NB4 (cell line): Measurements from ENCODE around the gene POLQ.

ENCODE experiments used
- POLR2A ChIP-seq: IDR thresholded peaks from 2 replicates; pipeline ENCODE4 v1.6.1; 2011; ENCODE audit warnings: mild to moderate bottlenecking; ENCODE audit not compliant: insufficient read length; ENCODE audit errors: extremely low read depth
- TF ChIP-seq, protein P1 (sequence below): IDR thresholded peaks from one replicate; pipeline ENCODE4 v1.5.1; 2012; ENCODE audit warnings: low read depth, low read length
- TF ChIP-seq, protein P2 (sequence below): IDR thresholded peaks from 2 replicates; pipeline ENCODE4 v1.6.1; 2011; ENCODE audit warnings: low read depth, low read length

DNA sequence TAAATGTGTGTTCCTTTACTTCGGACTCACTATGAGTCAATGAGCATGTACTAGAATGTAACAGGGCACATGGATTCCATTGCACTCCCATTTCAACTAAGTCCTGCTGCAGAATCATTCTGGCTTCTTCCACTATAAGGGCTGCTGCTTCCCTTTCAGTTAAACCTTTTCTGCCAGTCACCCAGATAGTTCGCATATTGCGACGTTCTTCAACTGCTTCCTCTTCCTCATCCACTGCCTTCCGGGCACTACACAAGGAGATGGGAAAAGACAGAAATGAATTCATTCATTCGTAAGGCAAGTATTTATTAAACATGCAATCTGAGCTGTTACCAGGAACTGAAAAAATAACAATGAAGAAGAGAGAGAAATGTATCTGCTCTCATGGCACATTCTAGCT lies 55.6 kb downstream of the POLQ start:
- TF ChIP-seq, protein P1, sequence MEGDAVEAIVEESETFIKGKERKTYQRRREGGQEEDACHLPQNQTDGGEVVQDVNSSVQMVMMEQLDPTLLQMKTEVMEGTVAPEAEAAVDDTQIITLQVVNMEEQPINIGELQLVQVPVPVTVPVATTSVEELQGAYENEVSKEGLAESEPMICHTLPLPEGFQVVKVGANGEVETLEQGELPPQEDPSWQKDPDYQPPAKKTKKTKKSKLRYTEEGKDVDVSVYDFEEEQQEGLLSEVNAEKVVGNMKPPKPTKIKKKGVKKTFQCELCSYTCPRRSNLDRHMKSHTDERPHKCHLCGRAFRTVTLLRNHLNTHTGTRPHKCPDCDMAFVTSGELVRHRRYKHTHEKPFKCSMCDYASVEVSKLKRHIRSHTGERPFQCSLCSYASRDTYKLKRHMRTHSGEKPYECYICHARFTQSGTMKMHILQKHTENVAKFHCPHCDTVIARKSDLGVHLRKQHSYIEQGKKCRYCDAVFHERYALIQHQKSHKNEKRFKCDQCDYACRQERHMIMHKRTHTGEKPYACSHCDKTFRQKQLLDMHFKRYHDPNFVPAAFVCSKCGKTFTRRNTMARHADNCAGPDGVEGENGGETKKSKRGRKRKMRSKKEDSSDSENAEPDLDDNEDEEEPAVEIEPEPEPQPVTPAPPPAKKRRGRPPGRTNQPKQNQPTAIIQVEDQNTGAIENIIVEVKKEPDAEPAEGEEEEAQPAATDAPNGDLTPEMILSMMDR, result no peak
- no peak for TF ChIP-seq POLR2A
- TF ChIP-seq, protein P2, sequence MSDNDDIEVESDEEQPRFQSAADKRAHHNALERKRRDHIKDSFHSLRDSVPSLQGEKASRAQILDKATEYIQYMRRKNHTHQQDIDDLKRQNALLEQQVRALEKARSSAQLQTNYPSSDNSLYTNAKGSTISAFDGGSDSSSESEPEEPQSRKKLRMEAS, result no peak
